ENCODE data around the gene RETSAT.
A peak's percentile ranks its signal among the peaks of the same experiment; 100 is the strongest.
"Not testable (repeated sequence)": the region's sequence is repeated elsewhere in the genome, so short reads cannot be mapped to it uniquely, and the experiment has no call there.

The RETSAT gene

DNA sequence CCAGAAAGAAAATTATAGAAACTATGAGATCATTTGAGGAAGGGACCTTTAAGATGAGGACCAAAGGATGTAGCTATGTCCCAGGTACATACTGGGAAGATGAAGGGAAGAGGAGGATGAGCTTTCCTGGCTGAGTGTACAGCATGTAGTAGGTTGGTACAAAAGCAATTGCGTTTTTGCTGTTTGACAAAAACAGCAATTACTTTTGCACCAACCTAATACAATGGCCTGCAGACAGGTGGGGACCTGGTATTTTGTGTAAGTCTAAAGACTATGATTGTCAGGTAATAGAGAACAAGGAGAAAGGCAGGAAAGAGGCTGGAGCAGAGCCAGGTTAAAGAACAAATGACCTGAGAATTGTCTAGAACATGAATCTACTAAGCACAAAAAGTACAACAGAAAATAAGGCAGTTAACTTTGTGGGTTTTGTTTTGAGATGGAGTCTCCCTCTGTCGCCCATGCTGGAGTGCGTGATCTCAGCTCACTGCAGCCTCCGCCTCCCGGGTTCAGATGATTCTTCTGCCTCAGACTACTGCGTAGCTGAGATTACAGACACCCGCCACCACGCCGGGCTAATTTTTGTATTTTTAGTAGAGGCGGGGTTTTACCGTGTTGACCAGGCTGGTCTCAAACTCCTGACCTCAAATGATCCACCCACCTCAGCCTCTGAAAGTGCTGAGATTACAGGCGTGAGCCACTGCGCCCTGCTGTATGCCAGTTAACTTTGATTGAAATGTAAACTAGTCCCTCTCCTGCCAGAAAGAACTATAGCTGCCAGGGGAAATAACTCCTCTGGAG is 23.3 kb downstream of the RETSAT start:
- no peak for DNase-seq (ENCODE audit: low read depth)
- TF ChIP-seq, protein P1, sequence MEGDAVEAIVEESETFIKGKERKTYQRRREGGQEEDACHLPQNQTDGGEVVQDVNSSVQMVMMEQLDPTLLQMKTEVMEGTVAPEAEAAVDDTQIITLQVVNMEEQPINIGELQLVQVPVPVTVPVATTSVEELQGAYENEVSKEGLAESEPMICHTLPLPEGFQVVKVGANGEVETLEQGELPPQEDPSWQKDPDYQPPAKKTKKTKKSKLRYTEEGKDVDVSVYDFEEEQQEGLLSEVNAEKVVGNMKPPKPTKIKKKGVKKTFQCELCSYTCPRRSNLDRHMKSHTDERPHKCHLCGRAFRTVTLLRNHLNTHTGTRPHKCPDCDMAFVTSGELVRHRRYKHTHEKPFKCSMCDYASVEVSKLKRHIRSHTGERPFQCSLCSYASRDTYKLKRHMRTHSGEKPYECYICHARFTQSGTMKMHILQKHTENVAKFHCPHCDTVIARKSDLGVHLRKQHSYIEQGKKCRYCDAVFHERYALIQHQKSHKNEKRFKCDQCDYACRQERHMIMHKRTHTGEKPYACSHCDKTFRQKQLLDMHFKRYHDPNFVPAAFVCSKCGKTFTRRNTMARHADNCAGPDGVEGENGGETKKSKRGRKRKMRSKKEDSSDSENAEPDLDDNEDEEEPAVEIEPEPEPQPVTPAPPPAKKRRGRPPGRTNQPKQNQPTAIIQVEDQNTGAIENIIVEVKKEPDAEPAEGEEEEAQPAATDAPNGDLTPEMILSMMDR (IDR thresholded peaks at IDR 0.05; ENCODE audit: low read depth, low read length, missing control alignments) = no peak
- no peak overlapping the region; the same call in 1 of the 2 replicates for H3K4me3 ChIP-seq (ENCODE audit: low read depth, low read length)

DNA sequence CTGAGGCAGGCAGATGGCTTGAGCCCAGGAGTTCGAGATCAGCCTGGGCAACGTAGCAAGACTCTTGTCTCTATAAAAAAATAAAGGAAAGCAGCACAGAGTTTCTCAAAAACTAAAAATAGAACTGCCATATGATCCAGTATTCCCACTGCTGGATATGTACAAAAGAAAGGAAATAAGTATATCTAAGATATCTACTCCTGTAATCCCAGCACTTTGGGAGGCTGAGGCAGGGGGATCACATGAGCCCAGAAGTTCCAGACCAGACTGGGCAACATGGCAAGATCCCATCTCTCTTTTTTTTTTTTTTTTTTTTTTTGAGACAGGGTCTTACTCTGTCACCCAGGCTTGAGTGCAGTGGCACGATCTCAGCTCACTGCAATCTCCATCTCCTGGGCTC is 24.6 kb downstream of the RETSAT start:
- DNase-seq (ENCODE audit: low read depth) = not testable (repeated sequence)

DNA sequence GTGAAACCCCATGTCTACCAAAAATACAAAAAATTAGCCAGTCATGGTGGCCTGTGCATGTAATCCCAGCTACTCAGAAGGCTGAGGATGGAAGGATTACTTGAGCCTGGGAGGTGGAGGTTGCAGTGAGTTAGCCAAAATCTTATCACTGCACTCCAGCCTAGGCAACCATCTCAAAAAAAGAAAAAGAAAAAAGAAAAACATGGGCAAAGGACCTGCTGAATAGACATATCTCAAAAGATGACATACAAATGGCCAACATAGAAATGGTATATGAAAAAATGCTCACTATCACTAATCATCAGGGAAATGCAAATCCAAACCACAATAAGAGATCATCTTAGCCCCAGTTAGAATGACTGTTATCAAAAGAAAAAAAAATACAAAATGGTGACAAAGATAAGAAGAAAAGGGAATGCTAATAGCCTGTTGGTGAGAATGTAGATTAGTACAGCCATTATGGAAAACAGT is 25.1 kb downstream of the RETSAT start:
- DNase-seq (ENCODE audit: low read depth) = no peak
- TF ChIP-seq, protein P1 (IDR thresholded peaks at IDR 0.05; ENCODE audit: low read depth, low read length, missing control alignments) = no peak
- H3K4me3 ChIP-seq (ENCODE audit: low read depth, low read length) = no peak overlapping the region

More for the DNA sequence above, 24.6 kb downstream of the RETSAT start:
- not testable (repeated sequence) for H3K4me3 ChIP-seq (ENCODE audit: low read depth, low read length)

DNA sequence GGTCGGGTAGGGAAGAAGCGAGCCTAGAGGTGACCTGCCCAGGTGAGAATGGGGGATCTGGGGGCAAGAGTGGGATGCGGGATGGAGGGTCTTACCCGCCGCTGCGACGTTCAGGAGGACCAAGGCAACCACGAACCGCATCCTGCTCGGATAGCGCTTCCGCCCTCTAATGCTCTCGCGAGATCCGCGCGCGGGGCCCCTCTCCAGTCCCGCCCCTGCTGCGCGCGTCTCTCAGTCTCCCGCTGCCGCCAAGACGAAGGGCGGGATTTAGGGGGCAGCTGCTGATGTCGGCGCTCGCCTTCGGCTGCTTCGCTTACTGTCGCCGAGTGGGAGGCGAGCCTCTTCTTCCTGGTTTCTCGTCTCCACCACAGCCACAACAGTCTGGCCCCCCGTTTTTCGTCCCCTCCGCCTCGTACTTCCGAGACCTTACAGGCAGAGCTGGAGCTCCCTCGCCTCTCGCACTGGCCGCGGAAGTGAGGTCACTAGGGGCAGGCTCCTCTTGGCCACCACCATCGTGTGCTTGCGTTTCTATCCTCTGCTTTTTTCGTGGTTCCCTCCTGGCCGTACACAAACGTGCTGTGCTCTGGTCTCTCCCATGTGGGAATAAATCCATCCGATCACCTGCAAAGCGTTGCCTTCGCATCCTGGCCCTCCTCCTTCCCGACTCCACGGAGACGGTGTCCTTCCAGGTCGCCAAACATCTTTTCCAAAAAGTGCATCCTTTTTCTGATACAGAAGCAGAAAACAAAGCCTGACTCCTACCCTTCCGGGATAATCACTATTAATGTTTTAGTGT is 26.3 kb downstream of the RETSAT start, which contains the start of gene TGOLN2:
Gene TGOLN2, minus strand, starts transcription at position 168 of the 796 bp plus-strand sequence. Its CDS starts 27 bp downstream, at position 141.
- TF ChIP-seq, protein P1 (IDR thresholded peaks at IDR 0.05; ENCODE audit: low read depth, low read length, missing control alignments) = no peak
- peak; percentile 67 for DNase-seq (ENCODE audit: low read depth)
- H3K4me3 ChIP-seq (ENCODE audit: low read depth, low read length) = peak within 1 kb of the TSS; percentile 90

DNA sequence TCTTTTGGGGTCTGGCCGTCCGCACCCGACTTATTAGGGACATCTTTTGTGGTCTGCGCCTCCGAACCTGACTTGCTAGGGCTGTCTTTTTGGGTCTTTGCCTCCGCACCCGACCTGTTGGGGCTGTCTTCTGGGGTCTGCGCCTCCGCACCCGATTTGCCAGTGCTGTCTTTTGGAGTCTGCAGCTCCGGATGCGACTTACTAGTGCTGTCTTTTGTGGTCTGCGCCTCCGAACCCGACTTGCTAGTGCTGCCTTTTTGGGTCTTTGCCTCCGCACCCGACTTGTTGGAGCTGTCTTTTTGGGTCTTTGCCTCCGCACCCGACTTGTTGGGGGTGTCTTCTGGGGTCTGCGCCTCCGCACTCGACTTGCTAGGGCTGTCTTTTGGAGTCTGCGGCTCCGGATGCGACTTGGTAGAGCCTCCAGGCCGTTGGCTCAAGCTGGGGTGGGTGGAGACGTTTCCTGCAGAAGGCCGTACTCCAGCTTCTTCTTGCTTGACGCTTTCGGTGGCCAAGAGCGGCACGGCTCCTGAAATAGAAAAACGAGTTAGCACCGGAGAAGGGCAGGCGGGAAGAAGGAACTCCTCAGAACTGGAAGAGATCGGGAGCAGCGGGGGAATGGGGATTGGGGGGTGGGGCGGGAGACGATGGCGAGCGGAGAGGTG is 27.0 kb downstream of the RETSAT start:
- no peak for DNase-seq (ENCODE audit: low read depth)
- TF ChIP-seq, protein P1 (IDR thresholded peaks at IDR 0.05; ENCODE audit: low read depth, low read length, missing control alignments) = no peak
- H3K4me3 ChIP-seq (ENCODE audit: low read depth, low read length) = peak overlapping the region; percentile 90

DNA sequence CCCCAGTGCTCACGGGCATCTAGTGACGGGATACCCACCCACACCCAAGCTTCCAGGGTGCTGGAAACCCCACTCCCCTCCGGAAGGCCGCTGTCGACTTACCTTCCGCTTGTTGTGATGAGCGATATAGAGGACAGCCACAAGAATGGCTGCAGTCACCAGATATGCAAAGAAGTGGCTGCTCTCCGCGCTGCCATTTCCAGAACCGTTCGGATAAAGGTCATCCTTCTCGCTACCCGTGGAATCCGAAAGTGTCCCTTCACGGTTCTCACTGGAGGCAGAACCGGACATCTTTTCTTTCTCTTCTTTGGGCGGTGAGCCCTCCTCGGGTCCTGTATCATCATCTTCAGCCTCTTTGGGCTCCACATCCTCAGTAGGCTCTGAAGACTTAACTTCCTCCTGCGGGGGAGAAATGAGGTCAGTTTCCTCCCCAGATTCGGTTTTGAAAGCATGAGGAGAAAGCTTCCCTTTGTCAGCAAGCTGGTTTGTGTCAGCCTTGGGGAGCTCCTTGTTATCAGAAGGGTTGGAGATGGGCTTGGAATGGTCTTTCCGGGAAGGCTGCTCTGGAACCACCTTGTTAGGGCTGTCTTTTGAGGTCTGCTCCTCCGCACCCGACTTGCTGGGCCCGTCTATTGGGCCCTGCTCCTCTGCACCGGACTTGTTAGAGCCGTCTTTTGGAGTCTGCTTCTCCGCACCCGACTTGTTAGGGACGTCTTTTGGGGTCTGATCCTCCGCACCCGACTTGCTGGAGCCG is 27.7 kb downstream of the RETSAT start:
- TF ChIP-seq, protein P1 (IDR thresholded peaks at IDR 0.05; ENCODE audit: low read depth, low read length, missing control alignments) = no peak
- H3K4me3 ChIP-seq (ENCODE audit: low read depth, low read length) = peak overlapping the region; percentile 90
- DNase-seq (ENCODE audit: low read depth) = no peak

Measured in GM12864 (cell line).